K562 (cell line): Measurements from ENCODE around the gene RGS9.

Experiments used
- EZH2 ChIP-seq: IDR thresholded peaks from 2 replicates; pipeline ENCODE4 v1.6.1; 2012; ENCODE audit warnings: low read depth, mild to moderate bottlenecking, inconsistent platforms, low read length, borderline replicate concordance
- POLR2AphosphoS2 ChIP-seq: IDR thresholded peaks from 2 replicates; pipeline ENCODE4 v1.6.1; 2012; ENCODE audit warnings: low read length, improper control_type of control experiment
- SREBF1 ChIP-seq: fragments of 150-350 bp; IDR thresholded peaks from 2 replicates; pipeline ENCODE4 v1.6.1; 2014; ENCODE audit warnings: antibody characterized with exemption, low read depth, low read length, borderline replicate concordance
- SRF ChIP-seq, 2 experiments: fragments of 250-450, 450-650 bp in 1 of 2; sonication (Bioruptor Pico) in 1 of 2; sonication (generic) in 1 of 2; formaldehyde crosslinking; IDR thresholded peaks; 2 replicates each; pipeline versions ENCODE4 v1.5.0 to v1.5.1; 2020 to 2022; ENCODE audit warnings: mild to moderate bottlenecking in 1 of 2, missing genetic modification reagents in 1 of 2

DNA sequence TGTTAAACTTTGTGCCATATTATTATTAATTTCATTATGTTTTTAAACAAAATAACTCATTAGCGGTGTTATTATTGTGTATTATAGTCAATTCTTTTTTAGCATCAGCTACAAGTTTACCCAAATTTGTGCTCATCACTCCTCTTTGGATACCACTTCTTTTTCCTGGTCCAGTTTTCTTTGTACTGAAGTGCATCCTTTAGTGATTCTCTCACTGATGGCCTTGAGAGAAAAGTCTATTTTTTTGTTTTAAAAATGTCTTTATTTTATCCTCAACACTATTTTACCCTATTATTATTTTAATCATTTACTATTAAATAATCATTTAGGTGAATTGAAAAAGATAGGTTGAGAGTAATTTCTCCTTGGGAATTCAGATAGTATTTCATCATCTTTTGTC lies 99.2 kb downstream of the RGS9 start:
- TF ChIP-seq SREBF1 (no peak), EZH2 (no peak), POLR2AphosphoS2 (no peak), SRF (CRISPR knock-in tag; IDR thresholded peaks at IDR 0.05) (no peak)
